Measurements from ENCODE around the gene CCDC40. TPM values are rescaled to one million over a fixed set of nuclear protein-coding genes. Genes with fewer than 3 reads are reported as not detected.

The CCDC40 gene
- total and polyA plus RNA-seq, 2 of the 13 experiments (the other 11 are each of a cell fraction or from before 2014, with no cell fraction given) = 4.1 to 5.5 TPM

DNA sequence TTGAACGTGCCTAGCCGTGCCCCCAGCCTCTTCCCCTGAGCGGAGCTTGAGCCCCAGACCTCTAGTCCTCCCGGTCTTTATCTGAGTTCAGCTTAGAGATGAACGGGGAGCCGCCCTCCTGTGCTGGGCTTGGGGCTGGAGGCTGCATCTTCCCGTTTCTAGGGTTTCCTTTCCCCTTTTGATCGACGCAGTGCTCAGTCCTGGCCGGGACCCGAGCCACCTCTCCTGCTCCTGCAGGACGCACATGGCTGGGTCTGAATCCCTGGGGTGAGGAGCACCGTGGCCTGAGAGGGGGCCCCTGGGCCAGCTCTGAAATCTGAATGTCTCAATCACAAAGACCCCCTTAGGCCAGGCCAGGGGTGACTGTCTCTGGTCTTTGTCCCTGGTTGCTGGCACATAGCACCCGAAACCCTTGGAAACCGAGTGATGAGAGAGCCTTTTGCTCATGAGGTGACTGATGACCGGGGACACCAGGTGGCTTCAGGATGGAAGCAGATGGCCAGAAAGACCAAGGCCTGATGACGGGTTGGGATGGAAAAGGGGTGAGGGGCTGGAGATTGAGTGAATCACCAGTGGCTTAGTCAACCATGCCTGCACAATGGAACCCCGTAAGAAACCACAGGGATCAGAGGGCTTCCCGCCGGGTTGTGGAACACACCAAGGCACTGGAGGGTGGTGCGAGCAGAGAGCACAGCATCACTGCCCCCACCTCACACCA is 65.7 kb downstream of the CCDC40 start (continued):
- TF ChIP-seq, protein P1, sequence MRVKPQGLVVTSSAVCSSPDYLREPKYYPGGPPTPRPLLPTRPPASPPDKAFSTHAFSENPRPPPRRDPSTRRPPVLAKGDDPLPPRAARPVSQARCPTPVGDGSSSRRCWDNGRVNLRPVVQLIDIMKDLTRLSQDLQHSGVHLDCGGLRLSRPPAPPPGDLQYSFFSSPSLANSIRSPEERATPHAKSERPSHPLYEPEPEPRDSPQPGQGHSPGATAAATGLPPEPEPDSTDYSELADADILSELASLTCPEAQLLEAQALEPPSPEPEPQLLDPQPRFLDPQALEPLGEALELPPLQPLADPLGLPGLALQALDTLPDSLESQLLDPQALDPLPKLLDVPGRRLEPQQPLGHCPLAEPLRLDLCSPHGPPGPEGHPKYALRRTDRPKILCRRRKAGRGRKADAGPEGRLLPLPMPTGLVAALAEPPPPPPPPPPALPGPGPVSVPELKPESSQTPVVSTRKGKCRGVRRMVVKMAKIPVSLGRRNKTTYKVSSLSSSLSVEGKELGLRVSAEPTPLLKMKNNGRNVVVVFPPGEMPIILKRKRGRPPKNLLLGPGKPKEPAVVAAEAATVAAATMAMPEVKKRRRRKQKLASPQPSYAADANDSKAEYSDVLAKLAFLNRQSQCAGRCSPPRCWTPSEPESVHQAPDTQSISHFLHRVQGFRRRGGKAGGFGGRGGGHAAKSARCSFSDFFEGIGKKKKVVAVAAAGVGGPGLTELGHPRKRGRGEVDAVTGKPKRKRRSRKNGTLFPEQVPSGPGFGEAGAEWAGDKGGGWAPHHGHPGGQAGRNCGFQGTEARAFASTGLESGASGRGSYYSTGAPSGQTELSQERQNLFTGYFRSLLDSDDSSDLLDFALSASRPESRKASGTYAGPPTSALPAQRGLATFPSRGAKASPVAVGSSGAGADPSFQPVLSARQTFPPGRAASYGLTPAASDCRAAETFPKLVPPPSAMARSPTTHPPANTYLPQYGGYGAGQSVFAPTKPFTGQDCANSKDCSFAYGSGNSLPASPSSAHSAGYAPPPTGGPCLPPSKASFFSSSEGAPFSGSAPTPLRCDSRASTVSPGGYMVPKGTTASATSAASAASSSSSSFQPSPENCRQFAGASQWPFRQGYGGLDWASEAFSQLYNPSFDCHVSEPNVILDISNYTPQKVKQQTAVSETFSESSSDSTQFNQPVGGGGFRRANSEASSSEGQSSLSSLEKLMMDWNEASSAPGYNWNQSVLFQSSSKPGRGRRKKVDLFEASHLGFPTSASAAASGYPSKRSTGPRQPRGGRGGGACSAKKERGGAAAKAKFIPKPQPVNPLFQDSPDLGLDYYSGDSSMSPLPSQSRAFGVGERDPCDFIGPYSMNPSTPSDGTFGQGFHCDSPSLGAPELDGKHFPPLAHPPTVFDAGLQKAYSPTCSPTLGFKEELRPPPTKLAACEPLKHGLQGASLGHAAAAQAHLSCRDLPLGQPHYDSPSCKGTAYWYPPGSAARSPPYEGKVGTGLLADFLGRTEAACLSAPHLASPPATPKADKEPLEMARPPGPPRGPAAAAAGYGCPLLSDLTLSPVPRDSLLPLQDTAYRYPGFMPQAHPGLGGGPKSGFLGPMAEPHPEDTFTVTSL (CRISPR knock-in tag; IDR thresholded peaks at IDR 0.05; ENCODE audit: borderline replicate concordance) = 0 out of 2 replicates have a peak, but pooled peaks have one; percentile 35
- no peak for TF ChIP-seq ZNF569 (CRISPR knock-in tag; IDR thresholded peaks at IDR 0.05; ENCODE audit: borderline replicate concordance)
- TF ChIP-seq ZNF317 (CRISPR knock-in tag; IDR thresholded peaks at IDR 0.05) = peak; percentile 66; the same call in 1 of the 2 replicates
- peak; percentile 60; the same call in 1 of the 2 replicates for TF ChIP-seq CAMTA2 (CRISPR knock-in tag; IDR thresholded peaks at IDR 0.05; ENCODE audit: borderline replicate concordance)
- TF ChIP-seq POLR2A (IDR thresholded peaks at IDR 0.05; ENCODE audit: insufficient read depth in 1 of 2, low read depth in 2 of 2, low read length in 2 of 2) = 0 out of 4 replicates have a peak, but pooled peaks of 1 of the 2 experiments have one; percentile 10
- TF ChIP-seq, protein P2, sequence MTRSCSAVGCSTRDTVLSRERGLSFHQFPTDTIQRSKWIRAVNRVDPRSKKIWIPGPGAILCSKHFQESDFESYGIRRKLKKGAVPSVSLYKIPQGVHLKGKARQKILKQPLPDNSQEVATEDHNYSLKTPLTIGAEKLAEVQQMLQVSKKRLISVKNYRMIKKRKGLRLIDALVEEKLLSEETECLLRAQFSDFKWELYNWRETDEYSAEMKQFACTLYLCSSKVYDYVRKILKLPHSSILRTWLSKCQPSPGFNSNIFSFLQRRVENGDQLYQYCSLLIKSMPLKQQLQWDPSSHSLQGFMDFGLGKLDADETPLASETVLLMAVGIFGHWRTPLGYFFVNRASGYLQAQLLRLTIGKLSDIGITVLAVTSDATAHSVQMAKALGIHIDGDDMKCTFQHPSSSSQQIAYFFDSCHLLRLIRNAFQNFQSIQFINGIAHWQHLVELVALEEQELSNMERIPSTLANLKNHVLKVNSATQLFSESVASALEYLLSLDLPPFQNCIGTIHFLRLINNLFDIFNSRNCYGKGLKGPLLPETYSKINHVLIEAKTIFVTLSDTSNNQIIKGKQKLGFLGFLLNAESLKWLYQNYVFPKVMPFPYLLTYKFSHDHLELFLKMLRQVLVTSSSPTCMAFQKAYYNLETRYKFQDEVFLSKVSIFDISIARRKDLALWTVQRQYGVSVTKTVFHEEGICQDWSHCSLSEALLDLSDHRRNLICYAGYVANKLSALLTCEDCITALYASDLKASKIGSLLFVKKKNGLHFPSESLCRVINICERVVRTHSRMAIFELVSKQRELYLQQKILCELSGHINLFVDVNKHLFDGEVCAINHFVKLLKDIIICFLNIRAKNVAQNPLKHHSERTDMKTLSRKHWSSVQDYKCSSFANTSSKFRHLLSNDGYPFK (CRISPR knock-in tag; IDR thresholded peaks at IDR 0.05; ENCODE audit: borderline replicate concordance) = peak; percentile 67; the same call in 1 of the 2 replicates
- TF ChIP-seq, protein P3, sequence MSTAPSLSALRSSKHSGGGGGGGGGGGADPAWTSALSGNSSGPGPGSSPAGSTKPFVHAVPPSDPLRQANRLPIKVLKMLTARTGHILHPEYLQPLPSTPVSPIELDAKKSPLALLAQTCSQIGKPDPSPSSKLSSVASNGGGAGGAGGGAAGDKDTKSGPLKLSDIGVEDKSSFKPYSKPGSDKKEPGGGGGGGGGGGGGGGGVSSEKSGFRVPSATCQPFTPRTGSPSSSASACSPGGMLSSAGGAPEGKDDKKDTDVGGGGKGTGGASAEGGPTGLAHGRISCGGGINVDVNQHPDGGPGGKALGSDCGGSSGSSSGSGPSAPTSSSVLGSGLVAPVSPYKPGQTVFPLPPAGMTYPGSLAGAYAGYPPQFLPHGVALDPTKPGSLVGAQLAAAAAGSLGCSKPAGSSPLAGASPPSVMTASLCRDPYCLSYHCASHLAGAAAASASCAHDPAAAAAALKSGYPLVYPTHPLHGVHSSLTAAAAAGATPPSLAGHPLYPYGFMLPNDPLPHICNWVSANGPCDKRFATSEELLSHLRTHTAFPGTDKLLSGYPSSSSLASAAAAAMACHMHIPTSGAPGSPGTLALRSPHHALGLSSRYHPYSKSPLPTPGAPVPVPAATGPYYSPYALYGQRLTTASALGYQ (CRISPR knock-in tag; IDR thresholded peaks at IDR 0.05) = no peak
- TF ChIP-seq RXRA (CRISPR knock-in tag; IDR thresholded peaks at IDR 0.05) = peak; percentile 44; the same call in 1 of the 2 replicates
- TF ChIP-seq, protein P4, sequence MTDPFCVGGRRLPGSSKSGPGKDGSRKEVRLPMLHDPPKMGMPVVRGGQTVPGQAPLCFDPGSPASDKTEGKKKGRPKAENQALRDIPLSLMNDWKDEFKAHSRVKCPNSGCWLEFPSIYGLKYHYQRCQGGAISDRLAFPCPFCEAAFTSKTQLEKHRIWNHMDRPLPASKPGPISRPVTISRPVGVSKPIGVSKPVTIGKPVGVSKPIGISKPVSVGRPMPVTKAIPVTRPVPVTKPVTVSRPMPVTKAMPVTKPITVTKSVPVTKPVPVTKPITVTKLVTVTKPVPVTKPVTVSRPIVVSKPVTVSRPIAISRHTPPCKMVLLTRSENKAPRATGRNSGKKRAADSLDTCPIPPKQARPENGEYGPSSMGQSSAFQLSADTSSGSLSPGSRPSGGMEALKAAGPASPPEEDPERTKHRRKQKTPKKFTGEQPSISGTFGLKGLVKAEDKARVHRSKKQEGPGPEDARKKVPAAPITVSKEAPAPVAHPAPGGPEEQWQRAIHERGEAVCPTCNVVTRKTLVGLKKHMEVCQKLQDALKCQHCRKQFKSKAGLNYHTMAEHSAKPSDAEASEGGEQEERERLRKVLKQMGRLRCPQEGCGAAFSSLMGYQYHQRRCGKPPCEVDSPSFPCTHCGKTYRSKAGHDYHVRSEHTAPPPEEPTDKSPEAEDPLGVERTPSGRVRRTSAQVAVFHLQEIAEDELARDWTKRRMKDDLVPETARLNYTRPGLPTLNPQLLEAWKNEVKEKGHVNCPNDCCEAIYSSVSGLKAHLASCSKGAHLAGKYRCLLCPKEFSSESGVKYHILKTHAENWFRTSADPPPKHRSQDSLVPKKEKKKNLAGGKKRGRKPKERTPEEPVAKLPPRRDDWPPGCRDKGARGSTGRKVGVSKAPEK (CRISPR knock-in tag; IDR thresholded peaks at IDR 0.05; ENCODE audit: borderline replicate concordance) = 0 out of 2 replicates have a peak, but pooled peaks have one; percentile 36
- 0 out of 2 replicates have a peak, but pooled peaks have one; percentile 3 for TF ChIP-seq FOSL2 (CRISPR knock-in tag; IDR thresholded peaks at IDR 0.05)
- peak; percentile 26 for TF ChIP-seq CCAR2 (optimal IDR thresholded peaks at IDR 0.05; ENCODE audit: low read depth, low read length)
- TF ChIP-seq CBX2 (IDR thresholded peaks at IDR 0.05; ENCODE audit: low read depth, low read length) = no peak
- 0 out of 2 replicates have a peak, but pooled peaks have one; percentile 60 for TF ChIP-seq CBX2 (CRISPR knock-in tag; IDR thresholded peaks at IDR 0.05; ENCODE audit: low read depth)
- TF ChIP-seq ZNF160 (CRISPR knock-in tag; IDR thresholded peaks at IDR 0.05) = no peak
